ENCODE data around the gene GDPD4.

GDPD4 gene

GRCh38 chr11:77233011-77233410 lies 68.5 kb downstream of the GDPD4 start:
- no peak for DNase-seq (ENCODE audit: low spot score)

DNA sequence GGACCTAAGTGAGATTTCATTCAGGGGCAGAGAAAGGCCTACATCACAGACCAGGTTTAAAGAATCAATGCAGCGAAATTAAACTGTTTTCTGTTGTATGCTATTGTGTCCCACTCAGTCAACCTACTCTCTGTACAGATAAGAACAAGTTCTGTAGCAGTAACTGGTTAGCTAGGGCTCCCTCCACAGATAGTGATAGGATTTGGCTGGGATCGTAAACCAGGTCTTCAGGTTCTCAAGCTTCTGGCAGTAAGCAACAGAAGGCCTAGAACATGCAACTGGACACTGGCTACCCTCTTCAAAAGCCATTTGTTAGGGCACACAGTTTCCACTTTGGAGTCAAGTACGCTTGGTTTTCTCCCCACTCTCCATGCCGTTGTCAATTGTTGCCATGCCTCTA lies 69.2 kb downstream of the GDPD4 start:
- no peak for DNase-seq (ENCODE audit: low spot score)

- no peak for DNase-seq (ENCODE audit: low spot score)
Observed at GRCh38 chr11:77231800-77232199, 69.7 kb downstream of the GDPD4 start.

GRCh38 chr11:77230878-77231605 lies 70.4 kb downstream of the GDPD4 start:
- no peak for DNase-seq (ENCODE audit: low spot score)

- no peak for DNase-seq (ENCODE audit: low spot score)
Observed at GRCh38 chr11:77223797-77224196, 77.7 kb downstream of the GDPD4 start.

GRCh38 chr11:77217156-77217555 lies 84.3 kb downstream of the GDPD4 start:
- DNase-seq (ENCODE audit: low spot score) = no peak

DNA sequence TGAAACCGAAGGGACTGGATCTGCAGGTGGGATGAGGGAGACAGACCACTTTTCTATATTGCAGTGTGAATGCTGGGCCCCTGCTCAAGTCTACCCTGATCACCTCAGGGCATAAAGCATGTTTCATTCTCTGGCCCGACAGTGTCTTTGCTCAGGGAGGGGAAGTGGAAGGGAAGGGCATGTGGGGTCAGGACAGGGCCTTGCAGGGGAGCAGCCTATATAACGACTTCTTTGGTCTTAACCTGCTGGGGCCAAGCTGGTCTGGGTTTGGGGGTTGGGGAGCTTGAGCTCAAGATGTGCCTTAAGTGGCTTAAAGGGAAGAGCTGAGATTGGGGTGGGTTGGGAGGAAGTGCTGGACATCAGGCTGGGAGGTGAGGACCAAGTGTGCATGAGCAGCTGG lies 86.4 kb downstream of the GDPD4 start:
- DNase-seq (ENCODE audit: low spot score) = no peak

DNA sequence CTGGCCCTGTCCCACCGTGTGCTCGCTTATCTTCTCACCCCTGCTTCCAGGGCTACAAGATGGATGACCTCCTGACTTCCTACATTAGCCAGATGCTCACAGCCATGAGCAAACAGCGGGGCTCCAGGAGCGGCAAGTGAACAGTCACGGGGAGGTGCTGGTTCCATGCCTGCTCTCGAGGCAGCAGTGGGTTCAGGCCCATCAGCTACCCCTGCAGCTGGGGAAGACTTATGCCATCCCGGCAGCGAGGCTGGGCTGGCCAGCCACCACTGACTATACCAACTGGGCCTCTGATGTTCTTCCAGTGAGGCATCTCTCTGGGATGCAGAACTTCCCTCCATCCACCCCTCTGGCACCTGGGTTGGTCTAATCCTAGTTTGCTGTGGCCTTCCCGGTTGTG lies 86.9 kb downstream of the GDPD4 start:
- no peak for DNase-seq (ENCODE audit: low spot score)

DNA sequence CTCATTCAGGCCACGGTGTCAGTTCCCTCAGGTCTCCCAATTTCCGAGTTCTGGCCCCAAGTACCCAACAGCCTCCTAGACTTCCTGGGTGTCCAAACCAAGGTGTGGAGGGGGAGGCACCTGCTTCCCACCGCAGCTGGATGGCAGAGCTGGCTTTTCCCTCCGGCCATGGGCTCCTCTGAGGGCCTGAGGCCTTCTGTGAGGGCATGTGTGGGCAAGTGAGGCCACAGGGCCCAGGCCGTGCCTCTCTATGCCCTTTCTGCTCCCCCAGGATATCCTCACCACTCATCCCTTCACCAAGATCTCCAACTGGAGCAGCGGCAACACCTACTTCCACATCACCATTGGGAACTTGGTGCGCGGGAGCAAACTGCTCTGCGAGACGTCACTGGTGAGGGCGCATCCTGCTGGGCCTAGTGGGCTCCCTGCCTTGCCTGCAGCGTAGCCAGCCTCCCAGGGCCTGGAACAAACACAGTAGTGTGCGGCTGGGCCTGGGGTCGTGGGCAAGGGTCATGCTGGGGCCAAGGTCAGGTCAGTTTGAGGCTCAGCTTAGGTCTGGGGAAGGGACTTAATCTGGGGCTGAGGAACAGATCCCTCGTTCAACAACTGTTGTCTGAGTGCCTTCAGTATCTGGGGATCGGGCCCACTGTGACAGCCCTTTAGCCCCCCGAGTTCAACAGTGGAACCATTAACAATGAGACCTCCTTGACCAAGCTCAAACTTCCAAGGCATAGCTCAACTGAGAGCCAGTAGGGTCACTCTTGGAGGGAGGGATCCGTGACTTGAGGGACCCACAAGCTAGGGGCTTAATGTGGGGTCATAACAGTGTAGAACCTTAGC lies 87.7 kb downstream of the GDPD4 start:
- DNase-seq (ENCODE audit: low spot score) = no peak

DNA sequence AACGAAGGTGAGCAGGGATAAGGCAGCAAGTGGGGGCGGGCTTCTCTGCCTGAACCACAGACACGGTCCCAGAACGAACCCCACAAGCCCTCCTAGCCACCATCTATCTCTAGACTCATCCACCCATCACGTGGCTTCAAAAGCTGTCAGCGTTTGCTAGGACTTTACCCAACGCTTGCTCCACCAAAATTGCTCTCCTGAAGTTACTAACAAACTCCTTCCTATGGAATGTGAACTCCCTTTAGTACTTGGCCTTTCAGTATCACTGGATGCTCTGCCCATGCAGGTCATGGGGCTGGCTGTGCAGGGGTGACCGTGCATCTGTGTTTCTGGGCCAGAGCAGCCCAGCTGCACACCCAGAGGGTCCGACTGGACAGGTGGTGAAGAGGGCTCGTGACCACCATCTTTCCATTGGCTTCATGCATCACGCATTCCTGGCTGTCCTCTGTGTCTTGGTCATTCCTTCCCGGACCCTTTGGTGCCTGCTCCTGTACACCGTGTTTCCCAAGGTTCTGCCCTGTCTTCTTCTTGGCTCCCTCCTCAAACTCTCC lies 88.4 kb downstream of the GDPD4 start:
- no peak for DNase-seq (ENCODE audit: low spot score)

DNA sequence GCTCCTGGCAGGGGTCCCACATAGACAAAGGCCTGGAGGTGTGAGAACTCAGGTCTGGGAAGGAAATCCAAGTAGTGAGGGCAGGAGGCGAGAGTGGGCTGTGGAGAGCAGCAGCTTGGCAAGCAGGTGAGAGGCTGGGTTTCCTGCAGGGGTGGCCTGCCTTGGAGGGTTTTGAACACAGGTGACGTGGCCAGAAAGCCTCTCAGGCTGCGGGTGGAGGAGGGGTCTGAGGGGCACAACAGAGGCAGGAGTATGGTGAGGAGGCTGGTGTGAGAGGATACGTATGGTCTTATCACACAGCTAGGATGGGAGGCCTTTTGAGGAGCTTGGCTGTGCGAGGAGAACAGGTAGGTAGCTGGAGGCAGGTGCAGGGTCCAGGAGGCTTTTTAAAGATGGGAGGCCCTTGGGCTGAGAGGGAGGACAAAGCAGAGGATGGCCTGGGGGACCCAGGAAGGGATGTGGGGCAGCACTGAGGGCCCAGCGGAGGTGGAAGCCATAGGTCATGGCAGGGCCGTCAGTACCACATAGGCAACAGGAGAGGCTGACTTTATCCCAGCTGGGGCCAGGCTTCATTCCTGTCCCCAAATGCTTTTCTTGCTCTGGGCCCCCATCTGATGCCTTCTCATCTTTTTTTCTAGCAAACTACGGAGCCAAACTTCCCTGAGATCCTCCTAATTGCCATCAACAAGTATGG lies 89.0 kb downstream of the GDPD4 start:
- DNase-seq (ENCODE audit: low spot score) = no peak

DNA sequence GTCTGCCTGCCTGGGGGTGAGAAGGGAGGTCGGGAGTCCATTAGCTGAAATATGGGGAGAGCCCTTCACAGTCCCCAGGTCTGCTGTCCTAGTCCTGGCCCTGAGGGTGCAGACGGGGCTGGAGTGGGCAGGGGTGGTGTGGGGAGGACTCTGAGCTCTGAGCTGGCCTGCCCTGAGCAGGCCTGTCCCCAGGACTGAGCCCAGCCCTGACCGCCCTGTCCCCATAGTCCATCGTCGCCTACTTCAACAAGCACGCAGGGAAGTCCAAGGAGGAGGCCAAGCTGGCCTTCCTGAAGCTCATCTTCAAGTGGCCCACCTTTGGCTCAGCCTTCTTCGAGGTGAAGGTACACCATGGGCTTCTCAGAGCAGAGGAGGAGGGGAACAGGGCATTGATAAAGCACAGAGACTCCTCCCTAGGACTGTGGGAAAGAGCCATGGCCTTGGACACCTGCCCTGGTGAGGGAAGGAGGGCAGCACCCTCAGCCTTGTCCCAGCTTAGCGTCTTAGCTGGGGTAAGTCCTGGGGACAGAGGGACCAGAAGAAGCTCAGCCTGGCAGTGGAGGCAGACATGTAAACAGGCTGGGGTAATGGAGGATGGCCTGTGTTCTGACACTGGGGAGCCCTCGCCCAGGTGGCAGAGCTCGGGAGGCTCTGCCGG lies 89.8 kb downstream of the GDPD4 start:
- DNase-seq (ENCODE audit: low spot score) = no peak

- DNase-seq (ENCODE audit: low spot score) = no peak
Observed at GRCh38 chr11:77211040-77211451, 90.4 kb downstream of the GDPD4 start.

GRCh38 chr11:77209663-77210062 lies 91.8 kb downstream of the GDPD4 start:
- no peak for DNase-seq (ENCODE audit: low spot score)

DNA sequence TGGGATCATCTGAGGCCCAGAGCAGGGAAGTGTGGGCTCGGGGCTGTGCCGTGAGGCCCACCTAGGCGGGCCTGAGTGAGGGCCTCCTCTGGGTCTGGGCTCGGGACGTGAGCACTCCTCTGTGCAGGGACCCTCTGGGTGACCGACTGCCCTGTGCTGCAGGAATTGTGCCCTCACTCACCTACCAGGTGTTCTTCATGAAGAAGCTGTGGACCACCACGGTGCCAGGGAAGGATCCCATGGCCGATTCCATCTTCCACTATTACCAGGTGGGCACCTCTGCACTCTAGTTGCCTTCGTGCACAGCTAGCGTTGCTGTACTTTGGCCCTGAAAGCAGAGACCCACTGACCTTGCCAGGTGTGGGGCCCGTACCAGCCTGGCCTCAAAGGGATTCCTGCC lies 93.0 kb downstream of the GDPD4 start:
- no peak for DNase-seq (ENCODE audit: low spot score)

DNA sequence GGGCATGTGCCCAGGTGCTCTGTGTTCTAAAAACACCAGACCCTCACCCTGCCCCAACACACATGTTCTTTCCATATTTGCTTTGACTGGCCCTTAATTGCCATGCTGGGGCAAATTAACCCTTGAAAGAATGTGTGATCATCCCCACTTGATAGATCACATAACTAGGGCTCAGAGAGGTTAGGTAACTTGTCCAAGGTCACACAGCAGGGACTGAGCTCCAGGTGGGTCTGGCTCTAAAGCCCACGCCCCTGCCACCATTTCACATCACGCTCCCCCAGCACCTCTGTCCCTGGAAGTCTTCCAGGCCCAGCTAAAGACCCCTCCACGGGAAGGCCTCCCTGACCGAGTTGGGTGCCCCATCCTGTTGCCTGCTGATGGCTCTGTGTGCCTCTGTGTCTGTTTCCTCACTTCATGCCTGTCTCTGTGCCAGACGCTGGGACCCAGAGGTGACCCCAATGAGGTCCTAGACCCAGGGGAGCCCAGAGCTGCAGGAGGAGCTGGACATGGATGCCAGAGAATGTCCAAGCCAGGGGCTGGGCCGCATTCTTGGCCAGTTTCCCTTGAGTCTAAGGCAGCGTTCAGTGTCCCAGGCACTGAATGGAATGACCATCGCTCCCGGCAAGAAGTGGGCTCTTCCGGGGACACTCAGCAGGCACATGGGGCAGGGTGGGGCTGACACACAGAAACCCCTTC lies 93.7 kb downstream of the GDPD4 start:
- no peak for DNase-seq (ENCODE audit: low spot score)

- no peak for DNase-seq (ENCODE audit: low spot score)
Observed at GRCh38 chr11:77207019-77207485, 94.4 kb downstream of the GDPD4 start.

DNA sequence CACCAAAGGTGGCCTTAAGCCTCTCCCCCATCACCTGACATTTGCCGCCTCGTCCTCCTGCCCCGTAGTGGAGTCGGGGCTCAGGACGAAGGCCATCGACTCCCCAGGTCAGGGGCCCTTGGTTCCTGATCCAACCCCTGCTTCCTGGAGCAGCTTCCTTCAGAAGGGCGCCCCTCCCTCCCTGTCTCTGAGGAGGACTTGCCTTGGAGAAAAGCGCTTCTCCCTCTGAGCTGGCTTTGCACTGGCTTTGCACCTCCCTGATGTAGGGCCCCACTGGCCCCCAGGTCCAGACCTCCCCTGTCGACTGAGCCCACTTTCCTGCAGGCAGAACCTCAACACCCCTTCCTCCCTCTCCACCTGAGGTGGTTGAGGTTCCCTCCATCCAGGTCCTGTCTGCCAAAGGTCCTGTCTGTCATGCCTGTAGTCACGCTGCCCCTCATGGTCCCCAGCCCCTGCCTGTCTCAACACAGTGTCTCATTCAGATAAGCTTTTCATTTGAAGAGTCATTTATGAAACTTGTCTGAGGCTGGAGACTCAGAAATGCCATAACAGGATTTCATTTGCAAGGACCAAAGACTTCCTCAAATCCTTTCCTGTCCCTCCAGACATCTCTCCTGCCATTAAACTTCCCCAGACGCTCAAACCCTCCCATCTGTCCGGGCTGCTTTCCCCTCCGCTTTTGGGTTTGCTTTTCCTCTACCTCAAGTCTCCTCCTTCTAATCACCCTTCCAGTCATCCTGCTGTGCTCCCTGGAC lies 95.0 kb downstream of the GDPD4 start:
- no peak for DNase-seq (ENCODE audit: low spot score)

GRCh38 chr11:77205467-77206263 lies 95.8 kb downstream of the GDPD4 start:
- no peak for DNase-seq (ENCODE audit: low spot score)

Data from germinal center (tissue), 1 donor.